DMS153 (cell line): ENCODE data around the gene ST14.

Source experiments
- DNase-seq: peaks from one replicate; lab custom pipeline; 2025; lab: John Stamatoyannopoulos, UW

ST14 gene

DNA sequence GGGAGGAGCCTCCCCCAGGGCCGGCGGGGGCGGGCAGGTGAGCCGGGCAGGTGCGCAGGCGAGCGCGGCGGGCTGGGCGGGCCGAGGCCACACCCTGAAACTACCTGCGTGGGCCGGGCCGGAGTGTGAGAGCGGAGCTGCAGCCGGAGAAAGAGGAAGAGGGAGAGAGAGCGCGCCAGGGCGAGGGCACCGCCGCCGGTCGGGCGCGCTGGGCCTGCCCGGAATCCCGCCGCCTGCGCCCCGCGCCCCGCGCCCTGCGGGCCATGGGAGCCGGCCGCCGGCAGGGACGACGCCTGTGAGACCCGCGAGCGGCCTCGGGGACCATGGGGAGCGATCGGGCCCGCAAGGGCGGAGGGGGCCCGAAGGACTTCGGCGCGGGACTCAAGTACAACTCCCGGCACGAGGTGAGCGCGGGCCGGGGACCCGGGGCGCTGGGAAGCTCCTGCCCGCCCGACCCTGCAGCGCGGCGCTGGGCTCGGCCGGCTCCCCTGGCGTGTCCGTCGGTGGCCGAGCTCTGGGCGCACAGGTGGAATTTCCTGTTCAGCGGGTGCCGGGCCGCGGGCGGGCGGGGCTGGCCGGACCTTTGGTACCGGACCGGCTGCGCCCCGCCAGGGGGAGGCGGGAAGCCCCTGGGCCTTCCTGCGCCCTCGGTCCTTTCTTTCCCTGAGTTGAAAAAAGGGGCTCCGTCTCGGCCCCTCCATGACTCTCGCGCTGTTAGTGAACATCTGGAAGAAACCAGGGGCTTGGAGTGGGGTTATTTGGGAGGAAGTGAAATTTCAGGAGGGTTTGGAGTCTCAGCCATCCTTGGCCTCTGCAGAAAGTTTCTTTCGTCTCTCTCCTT, at the start of gene ST14:
ST14 (plus strand) TSS at position 126 of the 841 bp plus-strand sequence; CDS start at position 324, 198 bp downstream.
- DNase-seq, result peak; percentile 24

DNA sequence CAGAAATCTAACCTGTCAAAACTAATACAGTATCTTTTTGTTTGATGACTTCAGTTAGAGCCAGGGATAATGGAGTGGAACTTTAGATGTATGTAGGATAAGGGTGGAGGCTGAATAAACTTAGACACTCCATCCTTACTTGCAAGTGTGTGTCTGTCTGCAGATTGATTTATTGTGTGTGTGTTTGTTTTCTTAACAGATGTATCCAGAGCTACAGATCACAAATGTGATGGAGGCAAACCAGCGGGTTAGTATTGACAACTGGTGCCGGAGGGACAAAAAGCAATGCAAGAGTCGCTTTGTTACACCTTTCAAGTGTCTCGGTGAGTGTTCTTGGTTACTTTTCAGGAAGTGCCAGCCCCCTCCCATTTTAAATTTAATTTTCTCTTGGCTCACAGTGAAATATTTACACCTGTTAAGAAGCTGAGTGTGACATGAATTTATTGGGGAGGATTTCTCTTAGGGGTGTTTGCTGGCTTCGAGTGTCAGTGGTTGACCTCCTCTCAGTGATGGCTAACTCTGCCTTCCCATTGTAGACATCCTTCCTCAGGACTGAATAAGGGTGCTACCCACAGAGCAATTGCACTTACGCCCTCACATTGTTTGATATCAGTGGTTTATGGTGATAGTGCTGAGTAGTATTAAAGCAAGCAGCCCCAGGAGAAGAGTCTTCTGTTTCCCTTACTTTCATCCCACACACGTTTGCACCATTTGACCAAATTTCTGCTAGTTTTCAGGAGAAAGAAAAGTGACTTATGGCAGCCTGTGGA, 49.1 kb upstream of the ST14 start:
- no peak for DNase-seq

DNA sequence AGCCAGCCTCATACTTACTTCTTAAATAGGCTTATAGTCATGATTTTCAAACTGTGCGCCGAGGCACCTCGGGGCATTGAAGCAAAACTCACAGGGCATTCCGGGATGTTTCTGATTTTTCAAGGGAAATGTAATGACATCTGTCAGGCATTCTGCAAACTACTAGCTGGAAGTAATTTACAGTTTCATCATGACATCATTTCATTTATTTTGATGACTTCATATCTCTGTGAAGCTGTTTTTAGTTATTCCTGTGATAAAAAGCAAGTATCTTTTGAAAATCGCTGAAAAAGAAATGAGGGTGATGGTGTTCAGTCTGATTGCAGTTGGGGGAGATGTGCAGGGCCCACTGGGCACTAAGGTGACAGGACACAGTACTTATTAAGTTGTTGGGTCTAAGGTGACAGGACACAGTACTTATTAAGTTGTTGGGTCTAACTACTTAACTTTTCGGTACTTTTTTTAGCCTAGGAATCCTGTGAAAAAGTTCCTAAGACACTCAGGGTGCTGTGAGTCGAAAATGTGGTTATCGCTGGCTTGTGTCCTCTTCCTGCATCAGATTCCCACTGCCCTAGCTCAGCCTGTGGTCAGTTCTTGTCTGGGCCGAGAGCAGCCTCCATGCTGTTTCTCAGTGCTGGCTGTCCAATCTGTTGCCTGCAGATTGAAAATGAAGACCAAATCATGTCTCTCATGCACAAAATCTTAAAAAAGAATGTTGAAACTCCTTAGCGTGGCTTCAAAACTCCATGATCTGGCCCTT, 47.3 kb upstream of the ST14 start:
- no peak for DNase-seq

DNA sequence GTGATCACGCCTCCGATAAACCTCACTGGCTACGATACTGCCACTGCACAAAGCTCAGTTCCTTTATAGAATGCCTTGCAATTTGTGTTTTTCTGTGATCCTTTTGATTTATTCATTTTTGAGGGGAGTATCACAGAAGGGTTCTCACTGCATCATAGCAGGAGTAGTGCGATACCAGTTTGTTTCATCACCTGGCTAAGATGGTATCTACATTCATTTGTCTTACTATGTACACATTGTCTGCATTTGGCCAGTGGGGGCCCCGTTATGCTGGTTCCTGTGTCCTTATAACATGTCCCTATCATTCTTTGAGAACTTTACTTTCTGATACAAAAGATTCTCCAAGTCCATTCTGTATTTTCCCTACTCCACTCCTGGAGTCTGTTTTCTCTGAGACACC, 45.3 kb upstream of the ST14 start:
- no peak for DNase-seq

DNA sequence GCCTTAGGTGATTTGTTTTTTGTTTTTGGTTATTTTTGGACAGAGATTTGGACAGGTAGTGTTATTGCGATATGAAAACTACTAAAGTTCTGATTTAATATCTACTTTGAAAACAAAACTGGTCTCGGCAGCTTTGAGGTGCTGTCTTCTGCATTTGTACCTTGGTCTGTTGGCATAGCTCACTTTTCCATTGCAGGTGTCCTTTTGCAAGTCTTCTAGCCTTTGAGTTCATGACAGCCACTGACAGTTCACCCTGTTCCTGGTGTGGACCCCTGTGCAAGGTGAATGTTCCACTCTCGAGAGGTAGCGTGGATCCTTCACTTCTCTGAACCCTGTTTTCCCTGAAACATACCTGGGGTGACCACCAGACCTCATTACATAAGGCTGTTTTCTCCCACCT, 44.9 kb upstream of the ST14 start:
- no peak for DNase-seq

DNA sequence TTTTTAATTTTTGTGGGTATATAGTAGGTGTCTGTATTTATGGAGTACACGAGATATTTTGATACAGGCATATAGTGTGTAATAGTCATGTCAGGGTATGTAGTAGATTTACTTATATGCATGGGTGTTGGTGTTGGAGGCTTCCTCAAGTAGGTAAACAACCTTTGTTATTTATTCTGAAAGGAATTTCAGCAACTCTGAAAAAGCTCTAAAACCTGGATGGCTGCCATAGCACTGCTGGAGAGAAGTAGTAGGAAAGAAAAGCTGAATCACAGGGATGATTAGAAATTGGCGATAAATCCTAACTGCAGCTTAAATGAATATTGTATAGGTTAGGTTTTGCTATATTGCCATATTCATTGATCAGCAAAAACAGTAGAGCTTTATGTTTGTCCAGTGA, 44.4 kb upstream of the ST14 start:
- DNase-seq, result no peak

DNA sequence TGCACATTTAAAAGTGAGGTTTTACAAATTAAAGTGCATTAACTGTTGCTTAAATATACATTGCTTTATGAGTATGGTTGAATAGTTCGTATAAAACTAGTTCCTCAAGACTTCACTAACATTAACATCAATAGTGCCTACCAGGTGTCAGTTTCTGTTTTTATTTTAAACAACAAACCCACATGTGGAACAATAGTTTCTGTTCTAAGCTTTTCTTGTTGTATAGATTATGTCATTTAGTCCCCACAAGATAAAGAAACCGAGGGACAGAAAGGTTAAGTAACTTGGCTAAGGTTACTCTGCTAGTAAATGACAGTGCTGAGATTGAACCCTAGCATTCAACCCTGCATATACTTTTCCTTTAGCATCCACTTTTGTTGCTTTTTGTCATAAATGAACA, 41.4 kb upstream of the ST14 start:
- no peak for DNase-seq

DNA sequence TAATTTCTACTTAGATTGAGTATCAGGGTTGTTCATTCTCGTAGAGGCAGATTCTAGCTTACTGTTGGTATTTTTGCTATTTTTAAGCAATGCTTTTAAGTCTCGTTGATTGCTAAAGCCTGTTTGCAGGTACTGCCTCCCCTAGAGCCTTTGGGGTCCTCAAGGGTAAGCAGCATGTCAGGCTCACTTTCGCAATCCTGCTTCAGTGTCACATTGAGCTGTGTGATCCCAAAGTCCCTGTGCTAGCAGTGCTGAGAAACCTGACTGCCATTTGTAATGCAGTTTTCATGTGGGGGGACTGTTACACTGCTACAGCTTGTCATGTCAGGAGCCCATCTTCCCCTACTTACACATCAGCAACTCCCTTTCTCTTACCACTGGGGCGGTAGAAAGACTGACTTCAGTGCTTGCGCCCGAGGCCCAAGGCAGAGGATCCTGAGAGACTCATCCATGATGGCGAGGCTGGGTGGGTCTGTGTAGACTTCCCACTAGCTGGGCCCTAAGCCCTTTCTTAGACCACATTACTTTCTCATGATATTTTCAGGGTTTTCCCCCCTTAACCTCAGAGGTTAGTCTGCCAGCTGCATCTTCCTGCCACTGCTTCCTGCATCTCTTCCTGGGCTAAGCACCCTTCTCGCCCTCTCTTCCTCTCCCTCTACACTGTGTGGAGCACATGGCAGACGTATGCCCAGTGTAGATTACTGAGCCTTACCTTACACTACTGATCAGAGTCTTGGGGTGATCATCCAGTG, 40.8 kb upstream of the ST14 start:
- no peak for DNase-seq

DNA sequence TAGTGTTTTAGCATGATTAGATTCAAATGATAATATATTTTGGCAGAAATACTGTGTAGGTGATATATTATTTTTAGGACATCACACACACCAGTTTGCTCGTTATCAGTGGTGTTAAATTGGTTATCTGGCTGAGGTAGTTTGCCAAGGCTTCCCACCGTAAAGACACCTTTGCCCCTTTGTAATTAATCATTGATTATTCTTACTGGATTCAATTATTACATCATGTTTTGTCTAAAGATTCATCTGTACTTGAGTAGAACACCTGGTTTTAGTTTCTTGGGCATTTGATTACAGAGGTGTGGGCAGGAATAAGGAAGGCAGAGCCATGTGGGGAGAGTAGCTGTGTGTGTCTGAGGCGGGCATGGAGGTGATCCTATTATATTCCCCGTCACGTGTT, 39.5 kb upstream of the ST14 start:
- DNase-seq, result no peak

DNA sequence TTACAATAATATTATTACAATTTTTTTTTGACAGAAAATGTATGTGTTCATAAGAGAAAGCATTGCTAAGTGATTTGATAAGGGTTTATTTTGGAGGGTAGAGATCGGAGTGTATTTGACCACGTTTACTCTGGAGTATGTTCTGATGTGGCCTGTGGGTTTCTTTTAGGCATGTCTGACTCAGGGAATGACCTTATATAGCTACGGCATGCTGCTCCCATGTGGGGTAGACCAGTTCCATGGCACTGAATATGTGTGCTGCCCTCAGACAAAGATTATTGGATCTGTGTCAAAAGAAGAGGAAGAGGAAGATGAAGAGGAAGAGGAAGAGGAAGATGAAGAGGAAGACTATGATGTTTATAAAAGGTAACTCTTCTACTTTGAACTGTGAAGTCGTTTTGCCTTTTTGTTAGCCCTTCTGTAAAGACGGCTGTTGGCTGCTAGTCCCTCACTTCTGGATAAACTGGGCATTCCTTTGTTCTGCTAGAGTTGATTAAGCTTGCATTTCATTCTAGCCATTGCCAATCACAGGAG, 38.1 kb upstream of the ST14 start:
- no peak for DNase-seq

DNA sequence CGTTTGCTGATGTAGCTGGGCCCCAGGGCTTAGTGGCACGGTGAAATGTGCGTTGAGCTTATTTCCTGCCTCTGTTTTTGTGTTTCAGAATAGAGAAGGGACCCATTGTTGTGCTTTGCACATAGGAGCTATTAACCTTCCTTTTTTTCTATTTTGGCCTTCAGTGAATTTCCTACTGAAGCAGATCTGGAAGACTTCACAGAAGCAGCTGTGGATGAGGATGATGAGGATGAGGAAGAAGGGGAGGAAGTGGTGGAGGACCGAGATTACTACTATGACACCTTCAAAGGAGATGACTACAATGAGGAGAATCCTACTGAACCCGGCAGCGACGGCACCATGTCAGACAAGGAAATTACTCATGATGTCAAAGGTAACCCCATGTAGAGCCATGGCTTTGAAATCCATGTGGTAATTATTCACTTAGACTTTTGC, 37.4 kb upstream of the ST14 start:
- DNase-seq, result no peak

DNA sequence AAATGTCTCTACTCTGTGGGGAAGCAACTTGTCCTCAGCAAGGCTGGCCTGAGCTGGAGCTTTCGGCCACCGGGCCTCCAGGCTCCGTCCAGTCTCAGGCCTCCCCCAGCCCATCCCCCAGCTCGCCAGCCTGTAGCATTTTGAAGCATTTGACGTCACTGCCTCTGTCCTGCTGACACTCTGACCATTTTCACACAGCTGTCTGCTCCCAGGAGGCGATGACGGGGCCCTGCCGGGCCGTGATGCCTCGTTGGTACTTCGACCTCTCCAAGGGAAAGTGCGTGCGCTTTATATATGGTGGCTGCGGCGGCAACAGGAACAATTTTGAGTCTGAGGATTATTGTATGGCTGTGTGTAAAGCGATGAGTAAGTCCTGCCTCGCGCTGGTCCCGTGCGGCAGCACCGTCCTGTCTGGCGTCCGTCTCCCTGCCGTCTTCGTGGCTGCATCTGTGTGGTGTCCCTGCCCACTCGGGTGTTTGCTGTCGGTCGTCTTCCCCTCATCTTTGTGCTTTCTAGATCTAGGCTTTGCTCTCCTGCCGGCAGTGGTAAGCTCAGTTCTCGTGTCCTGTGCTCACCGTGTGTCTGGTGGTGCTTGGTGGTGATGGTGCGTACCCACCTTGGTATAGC, 36.1 kb upstream of the ST14 start:
- no peak for DNase-seq

DNA sequence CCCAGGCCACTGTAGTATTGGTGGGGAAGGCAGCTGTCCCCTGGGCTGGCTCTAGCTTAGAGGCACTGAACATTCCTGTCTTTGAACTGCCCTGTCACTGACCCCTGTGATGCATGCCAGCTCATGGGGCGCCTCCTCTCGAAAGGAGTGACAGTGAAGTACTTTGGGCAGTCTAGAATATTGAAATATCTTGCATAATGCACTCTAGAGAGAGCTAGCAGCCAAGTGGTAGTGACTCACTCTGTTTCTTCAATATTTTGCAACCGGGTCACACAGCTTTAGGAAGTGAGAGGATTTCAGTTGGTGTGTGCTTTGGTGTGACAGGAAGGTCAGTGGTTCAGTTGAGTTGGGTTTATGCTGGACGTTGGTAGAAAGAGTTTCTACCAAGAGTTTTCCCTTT, 35.5 kb upstream of the ST14 start:
- no peak for DNase-seq

DNA sequence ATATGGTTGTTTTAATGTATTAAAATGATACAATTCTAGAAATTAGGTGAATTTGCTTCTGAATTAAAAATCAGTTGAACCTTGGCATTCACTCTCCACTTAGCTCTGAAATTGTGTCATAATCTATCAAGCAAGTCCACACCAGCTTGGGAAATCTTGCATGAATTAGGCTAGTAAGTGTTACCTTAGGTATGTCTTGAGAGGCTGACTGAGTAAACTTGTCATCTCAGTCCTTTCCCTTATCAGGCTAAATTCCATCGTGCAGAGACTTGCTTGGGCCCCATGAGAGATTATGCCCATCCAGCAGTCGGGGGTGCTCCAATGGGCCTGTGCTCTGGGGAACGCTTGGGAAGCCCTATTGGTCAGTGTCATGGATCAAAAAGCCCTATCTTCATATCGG, 33.9 kb upstream of the ST14 start:
- DNase-seq, result no peak

DNA sequence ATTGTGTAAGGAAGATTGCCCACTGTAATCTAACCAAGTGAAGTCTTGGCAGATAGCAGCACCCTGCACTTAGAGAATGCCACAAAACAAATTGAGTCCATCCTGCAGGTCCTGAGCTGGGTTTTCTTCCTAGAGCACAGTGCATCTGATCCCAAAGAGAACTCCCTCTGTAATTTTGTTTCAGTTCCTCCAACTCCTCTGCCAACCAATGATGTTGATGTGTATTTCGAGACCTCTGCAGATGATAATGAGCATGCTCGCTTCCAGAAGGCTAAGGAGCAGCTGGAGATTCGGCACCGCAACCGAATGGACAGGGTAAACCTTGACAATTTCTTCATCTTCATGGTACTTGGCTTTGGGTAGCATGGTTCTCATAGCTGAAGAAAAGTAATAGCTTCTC, 33.1 kb upstream of the ST14 start:
- no peak for DNase-seq

DNA sequence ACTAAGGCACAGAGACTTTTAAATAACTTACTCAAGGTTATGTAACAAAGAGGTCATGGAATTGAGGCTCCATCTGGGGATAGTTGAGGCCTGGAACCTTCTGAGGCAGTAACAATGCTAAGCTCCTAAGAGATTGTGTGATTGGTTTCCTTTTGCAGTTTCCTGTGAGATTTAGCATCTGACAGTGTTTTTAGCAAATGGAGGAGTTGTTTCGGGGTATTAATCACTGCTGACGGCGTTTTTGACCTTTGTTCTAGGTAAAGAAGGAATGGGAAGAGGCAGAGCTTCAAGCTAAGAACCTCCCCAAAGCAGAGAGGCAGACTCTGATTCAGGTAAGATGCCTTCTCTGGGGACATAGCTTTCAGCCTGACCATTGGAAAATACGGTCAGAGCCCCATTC, 32.1 kb upstream of the ST14 start:
- DNase-seq, result no peak

DNA sequence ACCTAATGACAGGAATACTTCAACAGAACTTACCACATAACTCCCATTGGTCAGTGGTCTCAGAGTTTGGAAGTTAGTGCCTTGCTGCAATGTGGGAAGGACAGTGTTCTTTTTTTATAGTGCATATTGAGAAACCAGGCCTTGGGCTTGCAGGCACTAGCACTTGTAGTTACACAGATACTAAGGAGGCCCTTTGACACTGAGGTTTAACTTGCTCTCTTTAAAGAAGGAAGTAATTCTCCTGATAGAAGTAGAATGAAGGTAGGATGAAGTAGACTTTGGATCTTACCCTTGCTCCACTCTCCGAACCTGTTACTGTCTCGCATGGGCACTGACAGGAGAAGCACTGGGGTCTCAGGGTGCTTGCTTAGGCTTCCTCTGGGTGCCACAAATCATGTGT, 31.0 kb upstream of the ST14 start:
- no peak for DNase-seq

DNA sequence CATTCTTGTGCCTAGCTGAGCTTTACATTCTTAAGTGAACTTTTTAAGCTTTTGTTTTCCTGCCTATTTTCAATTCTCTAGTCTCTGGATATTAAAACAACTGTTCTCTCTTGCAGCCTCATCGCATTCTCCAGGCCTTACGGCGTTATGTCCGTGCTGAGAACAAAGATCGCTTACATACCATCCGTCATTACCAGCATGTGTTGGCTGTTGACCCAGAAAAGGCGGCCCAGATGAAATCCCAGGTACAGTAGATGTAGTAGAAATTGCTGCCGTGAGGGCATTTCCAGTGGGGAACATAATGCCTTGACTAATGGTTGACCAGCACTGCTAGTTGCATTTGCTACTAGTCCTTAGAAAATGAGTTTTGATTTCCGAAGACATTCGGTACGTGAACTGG, 29.7 kb upstream of the ST14 start:
- no peak for DNase-seq

DNA sequence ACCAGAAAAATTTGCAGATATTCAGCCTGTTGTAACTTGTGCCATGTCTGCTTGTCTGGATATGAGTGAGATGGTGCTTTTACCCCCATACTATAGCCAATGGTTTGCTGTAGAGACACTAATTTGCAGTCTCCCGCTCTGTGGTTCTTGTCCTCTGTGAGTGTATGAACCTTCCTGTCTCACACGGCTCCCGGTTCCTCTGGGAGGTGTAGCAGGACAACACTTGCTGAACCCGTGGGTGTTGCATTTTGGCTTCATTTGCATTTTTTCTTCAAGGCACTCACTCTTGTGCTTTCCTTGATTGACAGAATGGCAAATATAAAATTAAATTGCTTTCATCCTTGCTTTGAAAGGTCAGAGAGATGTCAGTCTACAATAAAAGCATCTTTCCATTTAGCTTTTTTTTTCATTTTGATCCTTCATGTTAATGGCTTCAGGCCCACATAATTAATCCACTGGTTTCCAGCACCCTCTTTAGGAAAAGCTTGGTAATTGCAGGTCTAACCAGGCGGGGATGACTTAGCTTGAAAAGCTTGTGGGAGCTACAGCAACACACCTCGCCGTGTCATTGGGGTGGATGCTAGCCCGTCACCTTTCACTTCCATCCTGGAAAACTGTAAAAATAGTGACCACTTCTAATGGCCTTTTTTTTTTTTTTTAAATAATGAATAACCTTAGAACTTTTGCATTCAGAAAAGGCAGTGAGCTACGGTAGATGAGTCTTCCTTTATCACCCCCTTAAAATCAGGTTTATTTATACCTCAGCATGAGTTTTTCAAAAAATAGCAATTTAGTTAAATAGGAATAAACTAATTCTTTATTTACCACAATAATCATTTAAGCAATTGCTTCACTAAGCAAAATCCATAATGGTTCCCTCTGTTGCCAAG, 27.4 kb upstream of the ST14 start:
- peak; percentile 39 for DNase-seq

DNA sequence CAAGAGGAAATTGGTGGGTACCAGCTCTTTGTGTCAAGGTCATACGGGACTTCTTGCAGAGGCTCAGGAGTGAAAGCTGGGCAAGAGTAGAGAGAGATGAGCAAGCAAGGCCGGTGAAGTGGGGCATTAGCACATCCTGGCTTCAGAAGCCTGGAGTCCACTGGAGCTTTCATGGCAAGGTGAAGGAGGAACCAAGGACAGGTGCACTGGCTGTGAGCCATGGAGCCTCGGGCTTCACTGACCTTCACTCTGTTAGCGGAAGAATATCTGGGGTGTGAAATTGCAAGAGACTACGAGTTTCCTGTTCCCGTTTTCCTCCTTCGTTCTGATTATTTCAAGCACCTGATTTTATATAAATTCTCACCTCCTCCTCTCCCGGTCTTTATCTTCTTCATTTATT, 25.9 kb upstream of the ST14 start:
- DNase-seq, result no peak
